Thyroid gland (tissue), 4 donors: ENCODE data around the gene RSPRY1.

Source experiments
- POLR2A ChIP-seq, 2 donors: fragments of 450-650 bp; IDR thresholded peaks; one replicate each; pipeline ENCODE4 v1.6.1; 2017; ENCODE audit warnings: antibody characterized with exemption in 2 of 2, mild to moderate bottlenecking in 2 of 2, moderate library complexity in 1 of 2
- TF ChIP-seq, protein P1 (sequence below), 6 experiments: fragments of 200-600 bp in 3 of 6; fragments of 450-650 bp in 3 of 6; sonication (generic) in 3 of 6; IDR thresholded peaks; one replicate each; pipeline ENCODE4 v1.5.1; 2016 to 2019; ENCODE audit warnings: antibody characterized with exemption in 6 of 6, mild to moderate bottlenecking in 2 of 6, inconsistent platforms in 1 of 6, moderate library complexity in 1 of 6

DNA sequence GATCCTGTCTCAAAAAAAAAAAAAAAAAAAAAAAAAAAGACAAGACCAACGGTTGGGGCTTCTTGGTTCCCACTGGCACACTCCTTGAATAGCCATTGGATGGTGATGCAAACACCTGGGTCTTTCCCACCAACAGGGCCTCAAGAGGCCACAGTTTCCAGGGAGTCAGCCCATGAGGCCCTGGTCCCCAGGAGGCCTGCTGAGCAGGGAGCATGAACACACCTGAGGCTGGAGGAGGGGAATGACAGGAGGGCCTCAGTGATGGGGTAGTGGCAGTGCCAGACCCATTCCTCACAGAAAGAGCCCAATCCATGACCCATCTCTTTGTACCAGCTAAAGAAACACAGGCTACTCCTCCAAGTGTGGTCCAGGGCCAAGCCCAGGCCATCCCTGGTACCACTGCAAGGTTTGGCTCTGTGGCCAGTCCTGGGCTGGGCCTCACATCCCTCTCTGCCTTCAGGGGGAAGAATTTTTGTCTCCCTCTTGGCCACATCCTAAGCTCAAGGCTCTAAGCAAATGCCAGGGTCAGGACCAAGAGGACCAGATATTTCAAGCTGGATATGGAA is 72.9 kb downstream of the RSPRY1 start:
- no peak for TF ChIP-seq POLR2A (IDR thresholded peaks at IDR 0.05)
- TF ChIP-seq, protein P1, sequence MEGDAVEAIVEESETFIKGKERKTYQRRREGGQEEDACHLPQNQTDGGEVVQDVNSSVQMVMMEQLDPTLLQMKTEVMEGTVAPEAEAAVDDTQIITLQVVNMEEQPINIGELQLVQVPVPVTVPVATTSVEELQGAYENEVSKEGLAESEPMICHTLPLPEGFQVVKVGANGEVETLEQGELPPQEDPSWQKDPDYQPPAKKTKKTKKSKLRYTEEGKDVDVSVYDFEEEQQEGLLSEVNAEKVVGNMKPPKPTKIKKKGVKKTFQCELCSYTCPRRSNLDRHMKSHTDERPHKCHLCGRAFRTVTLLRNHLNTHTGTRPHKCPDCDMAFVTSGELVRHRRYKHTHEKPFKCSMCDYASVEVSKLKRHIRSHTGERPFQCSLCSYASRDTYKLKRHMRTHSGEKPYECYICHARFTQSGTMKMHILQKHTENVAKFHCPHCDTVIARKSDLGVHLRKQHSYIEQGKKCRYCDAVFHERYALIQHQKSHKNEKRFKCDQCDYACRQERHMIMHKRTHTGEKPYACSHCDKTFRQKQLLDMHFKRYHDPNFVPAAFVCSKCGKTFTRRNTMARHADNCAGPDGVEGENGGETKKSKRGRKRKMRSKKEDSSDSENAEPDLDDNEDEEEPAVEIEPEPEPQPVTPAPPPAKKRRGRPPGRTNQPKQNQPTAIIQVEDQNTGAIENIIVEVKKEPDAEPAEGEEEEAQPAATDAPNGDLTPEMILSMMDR (IDR thresholded peaks at IDR 0.05), result no peak
